OCI-LY3 (cell line): ENCODE results near the gene USPL1.

Source experiments
- H2AFZ ChIP-seq: fragments of 200-600, 300-600 bp; shearing (Covaris generic); 2 replicates; pipeline ENCODE4 v1.6.0; 2014; ENCODE audit warnings: antibody characterized with exemption, low read depth, low read length
- H3K27ac ChIP-seq: fragments of 200-600, 300-600 bp; sonication (generic); 2 replicates; pipeline ENCODE4 v1.5.1; 2014; ENCODE audit warnings: mild to moderate bottlenecking, low read length, moderate library complexity, mixed read lengths
- H3K27me3 ChIP-seq: fragments of 200-600, 300-600 bp; sonication (generic); 2 replicates; pipeline ENCODE4 v1.6.1; 2014; ENCODE audit warnings: low read depth, low read length, mixed read lengths
- H3K36me3 ChIP-seq: fragments of 200-600, 300-600 bp; sonication (generic); replicated peaks from 2 replicates; pipeline ENCODE3; 2014; ENCODE audit warnings: low read depth, low read length, mixed read lengths
- H3K4me1 ChIP-seq: fragments of 300-600, 200-600 bp; sonication (generic); 2 replicates; pipeline ENCODE4 v1.6.1; 2014; ENCODE audit warnings: low read length, mixed read lengths
- H3K4me2 ChIP-seq: fragments of 200-600, 300-600 bp; sonication (generic); 2 replicates; pipeline ENCODE4 v1.6.1; 2014; ENCODE audit warnings: low read length, mixed read lengths
- H3K4me3 ChIP-seq: fragments of 300-600, 200-600 bp; sonication (generic); 2 replicates; pipeline ENCODE4 v1.5.1; 2014; ENCODE audit warnings: antibody characterized with exemption, mild to moderate bottlenecking, low read length, moderate library complexity
- H3K79me2 ChIP-seq: fragments of 300-600, 200-600 bp; shearing (Covaris generic); 2 replicates; pipeline ENCODE4 v1.6.1; 2014; ENCODE audit warnings: mild to moderate bottlenecking, low read length, mixed read lengths
- H3K9ac ChIP-seq: fragments of 300-600, 200-600 bp; shearing (Covaris generic); 2 replicates; pipeline ENCODE4 v1.6.0; 2014; ENCODE audit warnings: mild to moderate bottlenecking, low read length, moderate library complexity
- H3K9me3 ChIP-seq: fragments of 200-600, 300-600 bp; shearing (Covaris generic); 2 replicates; pipeline ENCODE4 v1.6.1; 2014; ENCODE audit warnings: low read length, mixed read lengths; ENCODE audit not compliant: insufficient read depth
- H4K20me1 ChIP-seq: fragments of 200-600, 300-600 bp; sonication (generic); 2 replicates; pipeline ENCODE4 v1.6.1; 2016; ENCODE audit warnings: low read length, mixed read lengths; ENCODE audit not compliant: insufficient read depth
- EZH2phosphoT487 ChIP-seq: fragments of 200-600 bp; shearing (Covaris generic); IDR thresholded peaks from 2 replicates; pipeline ENCODE4 v1.6.1; 2018; ENCODE audit warnings: antibody characterized with exemption, mixed run types, low read depth
- TF ChIP-seq, protein P1 (sequence below): fragments of 200-600, 300-600 bp; sonication (generic); IDR thresholded peaks from 2 replicates; pipeline ENCODE4 v1.5.1; 2014; ENCODE audit warnings: antibody characterized with exemption, low read length, low read depth

USPL1 gene

DNA sequence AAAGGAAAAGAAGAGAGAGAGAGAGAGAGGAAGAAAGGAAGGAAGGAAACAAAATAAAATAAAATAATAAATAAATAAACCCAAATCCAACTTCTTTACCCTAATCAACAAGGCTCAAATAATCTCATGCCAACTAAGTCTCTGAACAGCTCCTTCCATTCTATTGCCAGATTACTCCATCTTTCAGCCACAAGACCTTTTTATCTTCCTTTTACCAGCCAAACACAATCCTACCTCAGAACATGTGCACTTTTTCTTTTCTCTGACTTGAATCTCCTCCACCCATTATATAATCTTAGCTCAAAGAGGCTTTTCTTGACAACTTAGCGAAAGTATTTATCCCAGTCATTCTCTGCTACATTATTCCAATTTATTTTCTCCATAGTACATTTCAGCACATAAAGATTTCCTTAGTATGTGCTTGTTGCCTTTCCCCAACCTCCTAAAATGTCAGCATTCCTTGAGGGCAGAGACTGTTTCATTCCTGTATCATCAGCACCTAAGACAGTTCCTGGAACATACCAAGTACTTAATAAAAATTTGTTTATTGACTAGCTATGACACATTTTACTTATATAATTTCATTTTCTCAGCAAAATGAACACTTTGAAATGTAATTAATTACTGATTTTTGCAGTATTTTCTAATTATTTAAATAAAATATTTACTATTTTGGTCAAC is 33.5 kb upstream of the USPL1 start:
- Histone ChIP-seq H3K4me3 (no peak overlapping the region), H3K27ac (no peak overlapping the region), H3K9ac (no peak overlapping the region), H3K36me3 (no peaks in the 10 kb centered on the region), H3K4me1 (no peaks in the 10 kb centered on the region), H2AFZ (no peak overlapping the region), H4K20me1 (no peaks in the 10 kb centered on the region), H3K4me2 (no peak overlapping the region), H3K27me3 (peaks cover 16% of the 10 kb centered on the region), H3K79me2 (no peaks in the 10 kb centered on the region), H3K9me3 (no peaks in the 10 kb centered on the region)
- no peak for TF ChIP-seq EZH2phosphoT487
- TF ChIP-seq, protein P1, sequence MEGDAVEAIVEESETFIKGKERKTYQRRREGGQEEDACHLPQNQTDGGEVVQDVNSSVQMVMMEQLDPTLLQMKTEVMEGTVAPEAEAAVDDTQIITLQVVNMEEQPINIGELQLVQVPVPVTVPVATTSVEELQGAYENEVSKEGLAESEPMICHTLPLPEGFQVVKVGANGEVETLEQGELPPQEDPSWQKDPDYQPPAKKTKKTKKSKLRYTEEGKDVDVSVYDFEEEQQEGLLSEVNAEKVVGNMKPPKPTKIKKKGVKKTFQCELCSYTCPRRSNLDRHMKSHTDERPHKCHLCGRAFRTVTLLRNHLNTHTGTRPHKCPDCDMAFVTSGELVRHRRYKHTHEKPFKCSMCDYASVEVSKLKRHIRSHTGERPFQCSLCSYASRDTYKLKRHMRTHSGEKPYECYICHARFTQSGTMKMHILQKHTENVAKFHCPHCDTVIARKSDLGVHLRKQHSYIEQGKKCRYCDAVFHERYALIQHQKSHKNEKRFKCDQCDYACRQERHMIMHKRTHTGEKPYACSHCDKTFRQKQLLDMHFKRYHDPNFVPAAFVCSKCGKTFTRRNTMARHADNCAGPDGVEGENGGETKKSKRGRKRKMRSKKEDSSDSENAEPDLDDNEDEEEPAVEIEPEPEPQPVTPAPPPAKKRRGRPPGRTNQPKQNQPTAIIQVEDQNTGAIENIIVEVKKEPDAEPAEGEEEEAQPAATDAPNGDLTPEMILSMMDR: no peak

DNA sequence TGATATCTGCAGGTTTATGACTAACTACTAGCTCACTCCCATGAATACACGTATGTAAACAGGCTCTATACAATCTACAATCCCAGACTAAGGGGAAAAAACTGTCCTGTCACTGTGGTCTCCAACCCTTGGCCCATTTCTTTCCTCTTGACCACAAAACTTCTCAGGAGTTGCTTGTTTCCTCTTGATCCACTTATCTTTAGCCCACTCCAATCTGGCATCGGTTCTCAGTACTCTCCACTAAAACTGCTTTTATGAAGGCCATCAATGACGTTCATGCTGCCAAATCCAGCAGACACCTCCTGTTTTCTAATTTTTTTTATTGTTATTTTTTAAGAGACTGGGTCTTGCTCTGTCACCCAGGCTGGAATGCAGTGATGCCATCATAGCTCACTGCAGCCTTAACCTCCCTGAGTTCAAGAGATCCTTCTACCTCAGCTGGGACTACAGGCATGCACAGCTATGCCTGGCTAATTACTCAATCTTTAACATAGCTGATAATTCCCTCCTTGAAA is 31.9 kb upstream of the USPL1 start:
- Histone ChIP-seq H3K27ac (no peak overlapping the region), H3K4me2 (no peak overlapping the region), H3K36me3 (no peaks in the 10 kb centered on the region), H3K4me3 (no peak overlapping the region), H3K4me1 (no peaks in the 10 kb centered on the region), H3K9ac (no peak overlapping the region), H3K9me3 (no peaks in the 10 kb centered on the region), H3K27me3 (peaks cover 1% of the 10 kb centered on the region; the same call in 1 of the 2 replicates), H4K20me1 (no peaks in the 10 kb centered on the region), H3K79me2 (no peaks in the 10 kb centered on the region), H2AFZ (no peak overlapping the region)
- TF ChIP-seq, protein P1: no peak
- no peak for TF ChIP-seq EZH2phosphoT487

DNA sequence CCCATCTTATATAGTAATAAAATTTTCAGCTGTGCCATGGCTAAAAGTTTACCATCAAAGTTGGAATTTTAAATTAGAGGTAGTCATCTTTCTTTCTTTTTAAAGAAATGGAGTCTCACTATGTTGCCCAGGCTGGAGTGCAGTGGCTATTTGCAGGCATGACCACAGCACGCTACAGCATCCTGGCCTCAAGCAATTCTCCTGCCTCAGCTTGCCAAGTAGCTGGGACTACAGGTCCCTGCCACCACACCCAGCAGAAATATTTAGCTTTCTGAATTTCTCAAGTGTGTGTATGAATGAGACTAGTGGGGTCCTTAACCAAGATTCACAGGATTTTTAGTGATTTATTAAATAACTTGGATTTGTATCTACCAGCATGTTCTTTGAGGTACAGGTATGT is 30.5 kb upstream of the USPL1 start:
- Histone ChIP-seq H3K36me3 (no peaks in the 10 kb centered on the region), H3K4me2 (no peak overlapping the region), H3K4me3 (no peak overlapping the region), H3K9me3 (no peaks in the 10 kb centered on the region), H3K79me2 (no peaks in the 10 kb centered on the region), H3K27me3 (no peaks in the 10 kb centered on the region), H2AFZ (no peak overlapping the region), H4K20me1 (no peaks in the 10 kb centered on the region), H3K9ac (no peak overlapping the region), H3K4me1 (no peaks in the 10 kb centered on the region), H3K27ac (no peak overlapping the region)
- TF ChIP-seq, protein P1: no peak
- TF ChIP-seq EZH2phosphoT487: no peak

DNA sequence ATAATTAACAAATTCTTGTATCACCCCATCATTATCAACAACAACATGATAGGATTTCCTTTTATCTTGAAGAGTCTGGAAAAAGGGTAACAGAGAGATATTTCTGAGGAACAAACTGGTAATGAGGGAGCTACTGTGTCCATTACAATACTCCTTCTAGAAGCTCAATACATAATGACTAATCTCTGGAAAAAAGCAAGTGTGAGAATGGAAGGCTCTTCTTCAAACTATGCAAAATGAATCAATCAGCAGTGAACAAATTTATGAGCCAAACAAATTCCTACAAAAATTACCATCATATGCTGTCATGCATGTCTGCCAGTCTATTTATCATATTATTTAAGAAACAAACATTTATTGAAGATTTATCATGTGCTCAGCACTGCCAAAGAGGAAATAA is 30.0 kb upstream of the USPL1 start:
- H3K36me3 ChIP-seq: no peaks in the 10 kb centered on the region
- H3K4me3 ChIP-seq: no peak overlapping the region
- TF ChIP-seq EZH2phosphoT487: no peak
- TF ChIP-seq, protein P1: no peak
- no peaks in the 10 kb centered on the region for H4K20me1 ChIP-seq
- H3K79me2 ChIP-seq: no peaks in the 10 kb centered on the region
- peaks cover 5% of the 10 kb centered on the region for H3K4me1 ChIP-seq
- no peak overlapping the region for H3K4me2 ChIP-seq
- no peak overlapping the region for H2AFZ ChIP-seq
- H3K27me3 ChIP-seq: no peaks in the 10 kb centered on the region
- no peak overlapping the region for H3K27ac ChIP-seq
- no peak overlapping the region for H3K9ac ChIP-seq
- no peaks in the 10 kb centered on the region for H3K9me3 ChIP-seq
